IMR-90 (cell line): Measurements from ENCODE around the gene SIT1.

Source experiments
- CTCF ChIP-seq: conservative IDR thresholded peaks from 2 replicates; pipeline ENCODE4 v1.5.1; 2012; ENCODE audit warnings: mild to moderate bottlenecking, low read depth, low read length, improper control_type of control experiment
- FOS ChIP-seq: fragments of 150-350 bp; IDR thresholded peaks from 2 replicates; pipeline ENCODE4 v1.6.1; 2016; ENCODE audit warnings: low read depth, low read length
- MXI1 ChIP-seq: IDR thresholded peaks from 2 replicates; pipeline ENCODE4 v1.6.1; 2012; ENCODE audit warnings: low read depth, mild to moderate bottlenecking, low read length, moderate library complexity, borderline replicate concordance
- POLR2A ChIP-seq: IDR thresholded peaks from 2 replicates; pipeline ENCODE4 v1.6.1; 2012; ENCODE audit warnings: mild to moderate bottlenecking, low read depth, low read length
- RAD21 ChIP-seq: IDR thresholded peaks from 2 replicates; pipeline ENCODE4 v1.6.1; 2012; ENCODE audit warnings: low read length, improper control_type of control experiment
- RCOR1 ChIP-seq: IDR thresholded peaks from 2 replicates; pipeline ENCODE4 v1.6.1; 2012; ENCODE audit warnings: mild to moderate bottlenecking, low read length, improper control_type of control experiment; ENCODE audit not compliant: insufficient replicate concordance

DNA sequence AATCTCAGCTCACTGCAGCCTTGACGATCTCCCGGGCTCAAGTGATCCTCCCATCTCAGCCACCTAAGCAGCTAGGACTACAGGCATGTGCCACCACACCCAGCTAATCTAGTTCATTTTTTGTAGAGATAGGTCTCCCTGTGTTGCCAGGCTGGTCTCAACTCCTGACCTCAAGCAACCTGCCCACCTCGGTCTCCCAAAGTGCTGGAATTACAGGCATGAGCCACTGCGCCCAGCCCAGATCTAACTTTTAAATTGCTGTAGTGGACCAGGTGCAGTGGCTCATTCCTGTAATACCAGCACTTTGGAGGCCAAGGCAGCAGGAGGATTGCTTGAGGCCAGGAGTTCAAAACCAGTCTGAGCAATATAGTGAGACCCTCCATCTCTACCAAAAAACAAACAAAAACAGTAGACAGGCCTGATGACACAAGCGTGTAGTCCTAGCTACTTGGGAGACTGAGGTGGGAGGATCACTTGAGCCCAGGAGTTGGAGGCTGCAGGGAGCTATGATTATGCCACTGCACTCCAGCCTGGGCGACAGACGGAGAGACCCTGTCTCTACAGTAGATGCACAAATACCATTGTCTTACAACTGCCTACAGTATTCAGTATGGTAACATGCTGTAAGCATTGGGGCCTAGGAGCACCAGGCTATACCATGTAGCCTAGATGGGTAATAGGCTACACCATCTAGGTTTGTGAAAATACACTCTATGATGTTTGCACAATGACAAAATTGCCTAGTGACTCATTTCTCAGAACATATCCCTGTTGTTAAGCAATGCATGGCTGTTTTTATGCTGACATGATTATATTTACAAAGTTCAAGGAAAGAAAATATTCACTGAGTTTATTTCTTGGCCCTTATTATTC is 1.5 kb upstream of the SIT1 start:
- TF ChIP-seq POLR2A (no peak), FOS (peak; percentile 60; the same call in 1 of the 2 replicates), CTCF (no peak), MXI1 (no peak), RCOR1 (no peak), RAD21 (no peak)
